IMR-90 (cell line): ENCODE results near the gene BFSP1. TPM values are rescaled to one million over a fixed set of nuclear protein-coding genes. Genes with fewer than 3 reads are reported as not detected.

Experiments
- ATAC-seq: fragments of 200-7000 bp; cut with Tn5 transposase; 2 replicates; pipeline ENCODE4 v1.9.1; 2020; ENCODE audit warnings: low read depth, mild to moderate bottlenecking, moderate library complexity
- BruUV-seq: library from RNA; stranded (reverse); fragments of 400-500 nt; replicated peaks from 2 replicates; lab custom pipeline; 2021; lab: Mats Ljungman, UMichigan
- CTCF ChIA-PET: fragments of 300-600 bp; formaldehyde crosslinking; extraction: SDS; loops from one replicate; lab custom pipeline; 2021; ENCODE audit warnings: antibody characterized with exemption; lab: Yijun Ruan, JAX
- POLR2A ChIA-PET: fragments of 300-600 bp; sonication (Branson Sonifier 250); formaldehyde crosslinking; loops from one replicate; lab custom pipeline; 2022; ENCODE audit warnings: antibody characterized with exemption; ENCODE audit not compliant: unreplicated experiment; lab: Charles Lee
- DNase-seq: peaks from one replicate; pipeline ENCODE4 v3.0.0; 2013
- H2AFZ ChIP-seq: replicated peaks from 2 replicates; pipeline ENCODE3; 2013; ENCODE audit warnings: low read length, mild to moderate bottlenecking; ENCODE audit not compliant: poor library complexity
- H2AK5ac ChIP-seq: 2 replicates; pipeline ENCODE4 v1.6.1; 2013; ENCODE audit warnings: low read depth, low read length, inconsistent platforms
- H2AK9ac ChIP-seq: replicated peaks from 2 replicates; pipeline ENCODE3; 2013; ENCODE audit warnings: mild to moderate bottlenecking, low read depth, low read length, moderate library complexity; ENCODE audit not compliant: poor library complexity
- H2BK120ac ChIP-seq: 2 replicates; pipeline ENCODE4 v1.6.1; 2013; ENCODE audit warnings: low read depth, low read length, inconsistent platforms
- H2BK15ac ChIP-seq: 3 replicates; pipeline ENCODE4 v1.6.1; 2013; ENCODE audit warnings: low read depth, low read length, inconsistent platforms
- H2BK20ac ChIP-seq: 2 replicates; pipeline ENCODE4 v1.6.1; 2013; ENCODE audit warnings: low read depth, mild to moderate bottlenecking, inconsistent platforms, low read length, moderate library complexity
- H2BK5ac ChIP-seq: 2 replicates; pipeline ENCODE4 v1.6.1; 2013; ENCODE audit warnings: mild to moderate bottlenecking, low read depth, low read length, inconsistent platforms; ENCODE audit not compliant: poor library complexity, severe bottlenecking
- H3K14ac ChIP-seq: replicated peaks from 2 replicates; pipeline ENCODE4 v1.6.1; 2013; ENCODE audit warnings: low read depth, low read length, inconsistent platforms
- H3K18ac ChIP-seq: 2 replicates; pipeline ENCODE4 v1.6.1; 2013; ENCODE audit warnings: low read depth, low read length, control low read depth
- H3K23ac ChIP-seq: 2 replicates; pipeline ENCODE4 v1.6.1; 2013; ENCODE audit warnings: low read depth, low read length, inconsistent platforms
- H3K27ac ChIP-seq: 2 replicates; pipeline ENCODE4 v1.5.1; 2013; ENCODE audit warnings: mild to moderate bottlenecking, control low read depth, low read length; ENCODE audit not compliant: insufficient read depth
- H3K27me3 ChIP-seq: 2 replicates; pipeline ENCODE4 v1.6.1; 2013; ENCODE audit warnings: low read length; ENCODE audit not compliant: control insufficient read depth, insufficient read depth
- H3K36me3 ChIP-seq: 2 replicates; pipeline ENCODE4 v1.6.1; 2013; ENCODE audit warnings: low read length, mixed read lengths; ENCODE audit not compliant: control insufficient read depth, insufficient read depth
- H3K4ac ChIP-seq: 2 replicates; pipeline ENCODE4 v1.6.1; 2013; ENCODE audit warnings: low read depth, low read length, inconsistent platforms
- H3K4me1 ChIP-seq: 2 replicates; pipeline ENCODE4 v1.6.1; 2013; ENCODE audit warnings: low read length, mixed read lengths; ENCODE audit not compliant: control insufficient read depth, insufficient read depth
- H3K4me2 ChIP-seq: 2 replicates; pipeline ENCODE4 v1.6.1; 2013; ENCODE audit warnings: low read depth, mild to moderate bottlenecking, control low read depth, low read length, moderate library complexity
- H3K4me3 ChIP-seq: 2 replicates; pipeline ENCODE4 v1.5.1; 2013; ENCODE audit warnings: low read depth, mild to moderate bottlenecking, control low read depth, low read length, moderate library complexity; ENCODE audit not compliant: insufficient read depth
- H3K56ac ChIP-seq: 2 replicates; pipeline ENCODE4 v1.6.1; 2013; ENCODE audit warnings: low read length, inconsistent platforms; ENCODE audit not compliant: insufficient read depth; ENCODE audit errors: extremely low read depth
- H3K79me1 ChIP-seq, 2 experiments: 2 replicates each; pipeline ENCODE4 v1.6.1; 2013; ENCODE audit warnings: low read length in 2 of 2, inconsistent platforms in 1 of 2, low read depth in 1 of 2
- H3K9ac ChIP-seq: 2 replicates; pipeline ENCODE4 v1.6.1; 2013; ENCODE audit warnings: low read depth, low read length, control low read depth
- H3K9me1 ChIP-seq: 2 replicates; pipeline ENCODE4 v1.6.1; 2013; ENCODE audit warnings: low read length, inconsistent platforms; ENCODE audit not compliant: insufficient read depth
- H3K9me3 ChIP-seq: 2 replicates; pipeline ENCODE4 v1.6.1; 2013; ENCODE audit warnings: low read length; ENCODE audit not compliant: control insufficient read depth, insufficient read depth
- H4K20me1 ChIP-seq: 2 replicates; pipeline ENCODE4 v1.6.1; 2013; ENCODE audit warnings: low read length, inconsistent platforms; ENCODE audit not compliant: insufficient read depth
- H4K5ac ChIP-seq: 2 replicates; pipeline ENCODE4 v1.6.1; 2013; ENCODE audit warnings: mild to moderate bottlenecking, low read depth, low read length, control low read depth
- H4K8ac ChIP-seq, 2 experiments: 2 replicates each; pipeline ENCODE4 v1.6.1; 2013; ENCODE audit warnings: low read depth in 2 of 2, low read length in 2 of 2, control low read depth in 1 of 2, inconsistent platforms in 1 of 2
- H4K91ac ChIP-seq: 2 replicates; pipeline ENCODE4 v1.6.1; 2013; ENCODE audit warnings: low read depth, low read length, inconsistent platforms; ENCODE audit not compliant: insufficient read depth
- BHLHE40 ChIP-seq: fragments of 150-350 bp; IDR thresholded peaks from 2 replicates; pipeline ENCODE4 v1.6.1; 2016; ENCODE audit warnings: mild to moderate bottlenecking, low read depth, low read length
- CEBPB ChIP-seq: IDR thresholded peaks from 2 replicates; pipeline ENCODE4 v1.6.1; 2012; ENCODE audit warnings: low read depth, low read length, improper control_type of control experiment
- FOS ChIP-seq: fragments of 150-350 bp; IDR thresholded peaks from 2 replicates; pipeline ENCODE4 v1.6.1; 2016; ENCODE audit warnings: low read depth, low read length
- MAZ ChIP-seq: IDR thresholded peaks from 2 replicates; pipeline ENCODE4 v1.6.1; 2012; ENCODE audit warnings: low read depth, mild to moderate bottlenecking, low read length, improper control_type of control experiment, moderate library complexity, borderline replicate concordance
- POLR2A ChIP-seq: IDR thresholded peaks from 2 replicates; pipeline ENCODE4 v1.6.1; 2012; ENCODE audit warnings: mild to moderate bottlenecking, low read depth, low read length
- RCOR1 ChIP-seq: IDR thresholded peaks from 2 replicates; pipeline ENCODE4 v1.6.1; 2012; ENCODE audit warnings: mild to moderate bottlenecking, low read length, improper control_type of control experiment; ENCODE audit not compliant: insufficient replicate concordance
- WGBS, 2 experiments: methylation state at CpG; one replicate each; pipeline versions ENCODE4 v1.1.5 to v1.1.7; 2013; ENCODE audit warnings: missing lambda C conversion rate in 2 of 2; ENCODE audit not compliant: insufficient read length in 1 of 2; ENCODE audit errors: extremely low coverage in 2 of 2; 5-methylcytosine and 5-hydroxymethylcytosine counted together
- dilution Hi-C: fragments of 300-500 bp; cut with HindIII; formaldehyde crosslinking; loops from one replicate; pipeline ENCODE4 v1.14.3; 2018; ENCODE audit warnings: low sequenced_read_pairs; ENCODE audit not compliant: unreplicated experiment
- in situ Hi-C: fragments of 300-500 bp; cut with MboI; formaldehyde crosslinking; loops from 3 replicates; pipeline ENCODE4 v1.14.3; 2019; ENCODE audit warnings: low sequenced_read_pairs, inconsistent platforms, mixed read lengths
- intact Hi-C: fragments of 100-400 bp; cut with micrococcal nuclease; formaldehyde crosslinking; loops from 2 replicates; pipeline ENCODE4 v1.10.0; 2022
- polyA plus RNA-seq, 3 experiments: library from polyadenylated mRNA; depleted of rRNA; stranded (reverse); fragments of >200 nt; gene quantifications; 2 replicates each; pipeline ENCODE4 v1.2.3, GENCODE V29; 2012; ENCODE audit warnings: low replicate concordance in 1 of 3
- total RNA-seq: library from RNA; depleted of rRNA; stranded (reverse); fragments of >200 nt; gene quantifications from 2 replicates; pipeline ENCODE4 v1.2.3, GENCODE V29; 2012
- TF ChIP-seq, protein P1 (sequence below): conservative IDR thresholded peaks from 2 replicates; pipeline ENCODE4 v1.5.1; 2012; ENCODE audit warnings: mild to moderate bottlenecking, low read depth, low read length, improper control_type of control experiment
- TF ChIP-seq, protein P2 (sequence below): fragments of 150-350 bp; IDR thresholded peaks from 2 replicates; pipeline ENCODE4 v1.6.1; 2016; ENCODE audit warnings: low read depth, mild to moderate bottlenecking, low read length, moderate library complexity, borderline replicate concordance

Gene BFSP1
- total and polyA plus RNA-seq, 2 of the 4 experiments (the other 2 are of a cell fraction), result 1.1 to 2.0 TPM

DNA sequence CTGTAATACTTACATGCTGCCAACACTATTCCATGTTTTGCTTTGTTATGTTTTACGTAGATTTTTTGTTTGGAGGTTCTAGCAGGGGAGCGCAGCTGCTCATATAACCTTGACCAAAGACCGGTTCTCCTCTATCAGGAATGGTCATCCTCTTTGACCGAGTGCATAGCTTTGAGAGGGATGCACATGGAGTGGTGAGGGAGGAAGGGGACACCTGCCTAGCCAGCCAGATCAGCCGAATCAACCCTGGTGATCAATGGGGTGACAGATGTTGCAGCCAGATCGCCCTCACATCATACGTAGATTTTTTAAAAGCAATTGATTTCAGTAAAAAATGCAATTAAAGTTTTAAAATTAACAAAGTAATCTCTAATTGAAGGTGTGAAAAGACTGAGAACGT lies 45.0 kb upstream of the BFSP1 start:
- no peak overlapping the region for H3K9ac ChIP-seq

More for the DNA sequence above, 45.0 kb upstream of the BFSP1 start:
- Histone ChIP-seq H2BK5ac (no peak overlapping the region), H4K5ac (no peak overlapping the region), H2AK9ac (no peak overlapping the region), H2BK120ac (no peak overlapping the region), H3K9me1 (peaks cover 21% of the 10 kb centered on the region), H3K4ac (no peak overlapping the region), H3K14ac (no peak overlapping the region), H3K79me1 (peaks cover 0 to 64% of the 10 kb centered on the region in 2 experiments; a peak in 3 of 4 replicates), H3K27ac (no peak overlapping the region), H3K23ac (no peak overlapping the region), H3K4me3 (no peak overlapping the region), H3K56ac (no peak overlapping the region), H2AFZ (no peak overlapping the region), H2BK15ac (no peak overlapping the region), H3K4me2 (no peak overlapping the region), H2AK5ac (no peak overlapping the region), H2BK20ac (no peak overlapping the region), H3K27me3 (no peaks in the 10 kb centered on the region), H3K18ac (no peak overlapping the region), H3K4me1 (peaks cover 9% of the 10 kb centered on the region), H4K8ac (no peak overlapping the region), H3K36me3 (peaks cover 8% of the 10 kb centered on the region), H4K91ac (no peak overlapping the region), H3K9me3 (no peaks in the 10 kb centered on the region), H4K20me1 (peaks cover 98% of the 10 kb centered on the region)
- in situ Hi-C loops, result no loop called here
- BruUV-seq, result no TSS peak
- intact Hi-C loops, result no loop called here
- CTCF ChIA-PET, result no interaction called here
- DNase-seq (no peak), ATAC-seq (no peak)
- no CpG with 5 or more reads among the region's 8 CpGs for WGBS, 2 experiments
- TF ChIP-seq POLR2A (no peak), RCOR1 (no peak), MAZ (no peak), FOS (no peak), BHLHE40 (no peak), CEBPB (no peak)
- TF ChIP-seq, protein P1, sequence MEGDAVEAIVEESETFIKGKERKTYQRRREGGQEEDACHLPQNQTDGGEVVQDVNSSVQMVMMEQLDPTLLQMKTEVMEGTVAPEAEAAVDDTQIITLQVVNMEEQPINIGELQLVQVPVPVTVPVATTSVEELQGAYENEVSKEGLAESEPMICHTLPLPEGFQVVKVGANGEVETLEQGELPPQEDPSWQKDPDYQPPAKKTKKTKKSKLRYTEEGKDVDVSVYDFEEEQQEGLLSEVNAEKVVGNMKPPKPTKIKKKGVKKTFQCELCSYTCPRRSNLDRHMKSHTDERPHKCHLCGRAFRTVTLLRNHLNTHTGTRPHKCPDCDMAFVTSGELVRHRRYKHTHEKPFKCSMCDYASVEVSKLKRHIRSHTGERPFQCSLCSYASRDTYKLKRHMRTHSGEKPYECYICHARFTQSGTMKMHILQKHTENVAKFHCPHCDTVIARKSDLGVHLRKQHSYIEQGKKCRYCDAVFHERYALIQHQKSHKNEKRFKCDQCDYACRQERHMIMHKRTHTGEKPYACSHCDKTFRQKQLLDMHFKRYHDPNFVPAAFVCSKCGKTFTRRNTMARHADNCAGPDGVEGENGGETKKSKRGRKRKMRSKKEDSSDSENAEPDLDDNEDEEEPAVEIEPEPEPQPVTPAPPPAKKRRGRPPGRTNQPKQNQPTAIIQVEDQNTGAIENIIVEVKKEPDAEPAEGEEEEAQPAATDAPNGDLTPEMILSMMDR, result no peak
- TF ChIP-seq, protein P2, sequence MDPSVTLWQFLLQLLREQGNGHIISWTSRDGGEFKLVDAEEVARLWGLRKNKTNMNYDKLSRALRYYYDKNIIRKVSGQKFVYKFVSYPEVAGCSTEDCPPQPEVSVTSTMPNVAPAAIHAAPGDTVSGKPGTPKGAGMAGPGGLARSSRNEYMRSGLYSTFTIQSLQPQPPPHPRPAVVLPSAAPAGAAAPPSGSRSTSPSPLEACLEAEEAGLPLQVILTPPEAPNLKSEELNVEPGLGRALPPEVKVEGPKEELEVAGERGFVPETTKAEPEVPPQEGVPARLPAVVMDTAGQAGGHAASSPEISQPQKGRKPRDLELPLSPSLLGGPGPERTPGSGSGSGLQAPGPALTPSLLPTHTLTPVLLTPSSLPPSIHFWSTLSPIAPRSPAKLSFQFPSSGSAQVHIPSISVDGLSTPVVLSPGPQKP, result no peak
- POLR2A ChIA-PET, result no interaction called here
- dilution Hi-C loops, result no loop called here
